Tibial nerve (tissue), 4 donors: ENCODE measurements around the gene ATP2B3.

Experiments
- CTCF ChIP-seq, 5 experiments: fragments of 200-600 bp in 3 of 5; fragments of 450-650 bp in 2 of 5; sonication (generic) in 3 of 5; IDR thresholded peaks; one replicate each; pipeline ENCODE4 v1.5.1; 2016 to 2019; ENCODE audit warnings: antibody characterized with exemption in 5 of 5, mild to moderate bottlenecking in 3 of 5, moderate library complexity in 2 of 5
- EP300 ChIP-seq, 2 donors: sonication (generic); formaldehyde crosslinking; IDR thresholded peaks; one replicate each; pipeline ENCODE4 v1.6.1; 2017; ENCODE audit warnings: antibody characterized with exemption in 2 of 2, mild to moderate bottlenecking in 1 of 2
- POLR2A ChIP-seq, 2 donors: fragments of 450-650 bp; IDR thresholded peaks; one replicate each; pipeline ENCODE4 v1.6.1; 2017; ENCODE audit warnings: antibody characterized with exemption in 2 of 2, mild to moderate bottlenecking in 2 of 2, moderate library complexity in 2 of 2

GRCh38 chrX:153557618-153558355 is 40.3 kb downstream of the ATP2B3 start:
- TF ChIP-seq CTCF (IDR thresholded peaks at IDR 0.05) (no peak), EP300 (IDR thresholded peaks at IDR 0.05) (no peak), POLR2A (IDR thresholded peaks at IDR 0.05) (no peak)
